Endothelial cell of umbilical vein (primary cell): ENCODE data around the gene RTBDN.

Source experiments
- CTCF ChIP-seq, 2 donors: IDR thresholded peaks; 1 replicate in 1 of 2; 2 replicates in 1 of 2; pipeline ENCODE4 v1.5.1; 2011; ENCODE audit warnings: low read length in 2 of 2, mild to moderate bottlenecking in 2 of 2, moderate library complexity in 2 of 2, control low read depth in 1 of 2, inconsistent platforms in 1 of 2, low read depth in 1 of 2; ENCODE audit not compliant: insufficient read depth in 1 of 2; ENCODE audit errors: extremely low read depth in 1 of 2
- EZH2 ChIP-seq: IDR thresholded peaks from 2 replicates; pipeline ENCODE4 v1.6.1; 2012; ENCODE audit warnings: borderline replicate concordance, low read depth, mild to moderate bottlenecking, moderate library complexity, low read length, inconsistent platforms; ENCODE audit not compliant: severe bottlenecking
- JUN ChIP-seq: IDR thresholded peaks from 2 replicates; pipeline ENCODE4 v1.6.1; 2011; ENCODE audit warnings: borderline replicate concordance, low read depth; ENCODE audit not compliant: insufficient read length, insufficient read depth
- POLR2A ChIP-seq: IDR thresholded peaks from 2 replicates; pipeline ENCODE4 v1.6.1; 2012; ENCODE audit warnings: low read depth, mild to moderate bottlenecking, control low read depth, low read length
- POLR2AphosphoS5 ChIP-seq: IDR thresholded peaks from 2 replicates; pipeline ENCODE4 v1.6.1; 2012; ENCODE audit warnings: low read depth, mild to moderate bottlenecking, control low read depth, low read length, moderate library complexity; ENCODE audit not compliant: insufficient read depth
- TF ChIP-seq, protein P1 (sequence below): IDR thresholded peaks from 2 replicates; pipeline ENCODE4 v1.6.1; 2011; ENCODE audit not compliant: insufficient read depth, insufficient read length

GRCh38 chr19:12828494-12828893 is 5.9 kb downstream of the RTBDN start:
- TF ChIP-seq CTCF (IDR thresholded peaks at IDR 0.05; ENCODE audit: extremely low read depth in 1 of 2, insufficient read depth in 1 of 2, low read depth in 1 of 2, low read length in 2 of 2): no peak
- TF ChIP-seq, protein P1, sequence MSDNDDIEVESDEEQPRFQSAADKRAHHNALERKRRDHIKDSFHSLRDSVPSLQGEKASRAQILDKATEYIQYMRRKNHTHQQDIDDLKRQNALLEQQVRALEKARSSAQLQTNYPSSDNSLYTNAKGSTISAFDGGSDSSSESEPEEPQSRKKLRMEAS: no peak
- TF ChIP-seq POLR2A: no peak
- no peak for TF ChIP-seq JUN
- TF ChIP-seq POLR2AphosphoS5: no peak
- no peak for TF ChIP-seq EZH2
